SK-N-MC (cell line): ENCODE measurements around the gene WDFY1.

Source experiments
- EZH2 ChIP-seq: fragments of 200-600 bp; sonication (generic); IDR thresholded peaks from one replicate; pipeline ENCODE4 v1.6.1; 2017; ENCODE audit warnings: antibody characterized with exemption
- POLR2AphosphoS5 ChIP-seq: IDR thresholded peaks from 2 replicates; pipeline ENCODE4 v1.6.1; 2012; ENCODE audit warnings: mild to moderate bottlenecking, low read depth, low read length, borderline replicate concordance

DNA sequence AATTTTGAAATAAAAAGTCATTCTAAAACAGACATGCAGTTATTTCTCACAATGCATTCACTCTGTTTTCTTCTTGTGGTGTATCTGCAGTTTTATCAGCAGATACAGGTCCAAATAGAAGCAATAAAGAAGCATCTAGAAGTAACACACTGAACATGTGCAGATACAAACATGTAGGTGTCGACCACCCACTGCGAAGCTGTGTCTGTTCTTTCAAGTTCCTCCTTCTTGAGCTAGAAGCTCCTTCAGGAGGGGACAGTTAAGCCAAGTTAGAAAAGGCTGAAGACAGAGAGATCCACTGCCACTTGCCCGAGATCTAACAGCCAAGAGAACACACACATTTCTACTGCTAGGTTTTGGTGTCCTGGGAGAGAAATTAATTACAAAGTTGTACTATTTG, 30.1 kb downstream of the WDFY1 start:
- TF ChIP-seq POLR2AphosphoS5 (no peak), EZH2 (no peak)
